ENCODE results near the gene SLC22A17. TPM values are rescaled to one million over a fixed set of nuclear protein-coding genes. Genes with fewer than 3 reads are reported as not detected.

The SLC22A17 gene
- total RNA-seq, 1 experiment from 2014 or later: 5.9 TPM

DNA sequence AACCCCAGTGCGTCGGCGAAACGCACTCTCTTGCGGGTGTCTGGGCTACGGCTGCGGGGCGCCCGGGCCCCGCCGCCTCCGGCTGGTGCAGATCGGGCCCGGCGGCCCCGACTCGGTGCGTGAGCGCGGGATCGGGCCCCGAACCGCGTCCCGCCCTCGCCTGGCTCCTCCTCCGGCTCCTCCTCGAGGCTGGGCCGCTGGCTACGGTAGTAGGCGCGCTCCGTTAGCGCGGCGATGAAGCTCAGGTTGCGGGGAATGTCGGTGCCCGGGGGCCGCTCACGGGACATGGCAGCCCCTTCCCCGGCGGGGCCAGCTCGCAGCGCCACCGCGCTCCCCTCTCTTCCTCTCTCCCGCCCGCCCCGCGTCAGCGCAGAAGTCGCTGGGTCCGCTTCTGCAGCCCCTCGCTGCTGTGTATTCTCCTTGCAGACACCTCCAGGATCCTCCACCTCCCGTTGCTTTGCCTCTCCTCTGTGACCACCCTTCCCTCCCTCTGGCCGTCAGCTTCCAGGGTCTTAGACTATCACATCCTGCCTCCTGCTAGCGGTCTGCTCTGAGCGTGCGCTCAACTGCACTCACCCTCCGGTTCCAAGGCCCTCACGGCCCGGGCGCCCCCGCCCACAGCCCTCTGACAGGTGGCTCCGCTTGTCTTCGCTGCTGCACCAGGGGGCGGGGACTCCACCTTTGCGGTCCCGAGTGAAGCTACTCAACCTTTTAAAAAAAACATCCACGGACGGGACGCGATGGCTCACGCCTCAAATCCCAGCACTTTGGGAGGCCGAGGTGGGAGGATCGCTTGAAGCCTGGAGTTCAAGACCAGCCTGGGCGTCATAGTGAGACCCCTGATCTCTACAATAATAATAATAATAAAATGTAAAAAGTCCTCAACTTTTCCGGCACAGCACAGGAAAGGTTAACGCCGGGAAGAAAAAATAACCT is 50.1 kb downstream of the SLC22A17 start, which contains the start of gene PPP1R3E:
Gene PPP1R3E (minus strand): TSS at position 570 of the 936 bp plus-strand sequence. CDS start 283 bp downstream, at position 287.
- Histone ChIP-seq H3K36me3 (ENCODE audit: control insufficient read depth in 1 of 2, insufficient read depth in 2 of 2, low read length in 2 of 2) (peaks cover 0 to 2% of the 10 kb centered on the region in 2 experiments; a peak in 1 of 4 replicates), H3K27me3 (ENCODE audit: insufficient read depth, low read length) (no peaks in the 10 kb centered on the region), H3K79me2 (ENCODE audit: insufficient read depth, low read length) (peaks cover 10% of the 10 kb centered on the region), H3K9me2 (ENCODE audit: insufficient read depth) (no peaks in the 10 kb centered on the region), H3K9ac (ENCODE audit: low read length) (peak within 1 kb of the TSS; percentile 82), H3K9me3 (ENCODE audit: control insufficient read depth in 1 of 2, insufficient read depth in 1 of 2, low read depth in 1 of 2, low read length in 2 of 2) (no peaks in the 10 kb centered on the region), H3K27ac (ENCODE audit: low read depth, low read length) (peak within 1 kb of the TSS; percentile 96), H3K4me1 (ENCODE audit: control insufficient read depth in 1 of 2, insufficient read depth in 2 of 2, low read length in 2 of 2) (peaks cover 20 to 45% of the 10 kb centered on the region in 2 experiments), H3K4me3 (replicated peaks in 1 of 2; ENCODE audit: low read depth in 1 of 2, low read length in 2 of 2) (peak within 1 kb of the TSS; percentile 54 to 59), H4K20me1 (ENCODE audit: insufficient read depth) (no peaks in the 10 kb centered on the region), H2AFZ (ENCODE audit: low read depth, low read length, poor library complexity, severe bottlenecking) (no peak within 1 kb of the TSS), H3K4me2 (ENCODE audit: low read length) (peak within 1 kb of the TSS; percentile 97)
- no TSS peak for BruUV-seq (replicated peaks)
- POLR2A ChIA-PET: interaction anchor here (1.1 to 2.0 kb wide), 3 partner anchors 13 to 19 kb away, joined by 4 to 13 read pairs (median 6); partner anchors contain the start of gene PABPN1
- peak; percentile 46 for ATAC-seq
- RAD21 ChIA-PET (ENCODE audit: low non-redundant PET in 1 of 2, low total read pairs in 2 of 2, uncharacterized antibody in 2 of 2, unreplicated experiment in 2 of 2): no interaction called here
- TF ChIP-seq ZFX (IDR thresholded peaks at IDR 0.05): peak; percentile 84; the same call in 1 of the 2 replicates
- no peak for TF ChIP-seq FOSL1 (IDR thresholded peaks at IDR 0.05; ENCODE audit: low read depth)
- intact Hi-C loops (cut with micrococcal nuclease): loop anchor here (10.0 kb wide), 1 partner anchor 318 kb away; the partner anchor contains the start of gene AJUBA
- CTCF ChIA-PET: interaction anchor here (1.0 to 4.8 kb wide), 6 partner anchors 10 to 208 kb away, joined by 3 to 27 read pairs (median 5); partner anchors contain the start of genes ACIN1, C14orf119 and HOMEZ
- DNase-seq (ENCODE audit: low read depth, low spot score): no peak

DNA sequence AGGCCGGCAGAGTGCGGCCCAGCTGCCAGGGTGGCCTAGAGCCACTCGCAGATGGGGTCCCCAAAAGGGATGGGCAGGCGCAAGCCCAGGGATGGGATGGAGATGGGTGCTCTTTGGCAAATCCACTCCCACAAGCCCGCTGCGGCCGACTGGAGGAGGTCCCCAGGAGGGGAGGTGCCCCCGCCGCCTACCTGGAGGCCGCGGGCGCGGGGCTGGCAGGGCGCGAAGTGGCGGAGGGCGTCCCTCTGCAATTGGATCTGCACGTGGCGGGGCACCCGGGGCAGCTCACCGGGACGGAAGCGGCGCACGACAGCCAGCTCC is 50.8 kb downstream of the SLC22A17 start:
- peak overlapping the region; percentile 54 to 59 for H3K4me3 ChIP-seq (replicated peaks in 1 of 2; ENCODE audit: low read depth in 1 of 2, low read length in 2 of 2)
- H2AFZ ChIP-seq (ENCODE audit: low read depth, low read length, poor library complexity, severe bottlenecking): no peak overlapping the region
- CTCF ChIA-PET: interaction anchor here (1.0 to 4.8 kb wide), 7 partner anchors 9 to 207 kb away, joined by 3 to 27 read pairs (median 5); partner anchors contain the start of genes ACIN1, C14orf119 and HOMEZ
- H3K27me3 ChIP-seq (ENCODE audit: insufficient read depth, low read length): no peaks in the 10 kb centered on the region
- H3K4me2 ChIP-seq (ENCODE audit: low read length): peak overlapping the region; percentile 97
- no peak for DNase-seq (ENCODE audit: low read depth, low spot score)
- no peaks in the 10 kb centered on the region for H3K36me3 ChIP-seq (ENCODE audit: control insufficient read depth in 1 of 2, insufficient read depth in 2 of 2, low read length in 2 of 2)
- H3K9me2 ChIP-seq (ENCODE audit: insufficient read depth): no peaks in the 10 kb centered on the region
- RAD21 ChIA-PET (ENCODE audit: low non-redundant PET in 1 of 2, low total read pairs in 2 of 2, uncharacterized antibody in 2 of 2, unreplicated experiment in 2 of 2): interaction anchor here in 1 of 2 experiments (1.1 kb wide), 1 partner anchor 181 kb away, joined by 3 read pairs; no protein-coding TSS in a partner anchor
- TF ChIP-seq ZFX (IDR thresholded peaks at IDR 0.05) (peak; percentile 93), POLR2A (IDR thresholded peaks at IDR 0.05; ENCODE audit: borderline replicate concordance, extremely low read depth, insufficient read depth, insufficient read length) (peak; percentile 46), POLR2AphosphoS5 (IDR thresholded peaks at IDR 0.05; ENCODE audit: low read depth, low read length) (peak; percentile 43), SP1 (IDR thresholded peaks at IDR 0.05; ENCODE audit: low read depth) (no peak)
- H3K79me2 ChIP-seq (ENCODE audit: insufficient read depth, low read length): peaks cover 4% of the 10 kb centered on the region
- peak overlapping the region; percentile 96 for H3K27ac ChIP-seq (ENCODE audit: low read depth, low read length)
- peak; percentile 26 for ATAC-seq
- POLR2A ChIA-PET: interaction anchor here (1.1 to 2.0 kb wide), 4 partner anchors 13 to 193 kb away, joined by 3 to 13 read pairs (median 5); partner anchors contain the start of gene PABPN1
- intact Hi-C loops (cut with micrococcal nuclease): loop anchor here (10.0 kb wide), 1 partner anchor 317 kb away; the partner anchor contains the start of gene AJUBA
- peak overlapping the region; percentile 82 for H3K9ac ChIP-seq (ENCODE audit: low read length)
- peaks cover 18 to 42% of the 10 kb centered on the region in 2 experiments for H3K4me1 ChIP-seq (ENCODE audit: control insufficient read depth in 1 of 2, insufficient read depth in 2 of 2, low read length in 2 of 2)
- H4K20me1 ChIP-seq (ENCODE audit: insufficient read depth): no peaks in the 10 kb centered on the region
- BruUV-seq (replicated peaks): no TSS peak
- H3K9me3 ChIP-seq (ENCODE audit: control insufficient read depth in 1 of 2, insufficient read depth in 1 of 2, low read depth in 1 of 2, low read length in 2 of 2): no peaks in the 10 kb centered on the region
